HG03280 (cell line): ENCODE measurements around the gene SUN1.
"Not testable (repeated sequence)": the region's sequence is repeated elsewhere in the genome, so short reads cannot be mapped to it uniquely, and the experiment has no call there.

Experiments used
- ATAC-seq: cut with Tn5 transposase; IDR thresholded peaks from one replicate; pipeline ENCODE4 v1.9.1; 2021; ENCODE audit warnings: mild to moderate bottlenecking, moderate library complexity; ENCODE audit not compliant: unreplicated experiment

Gene SUN1

DNA sequence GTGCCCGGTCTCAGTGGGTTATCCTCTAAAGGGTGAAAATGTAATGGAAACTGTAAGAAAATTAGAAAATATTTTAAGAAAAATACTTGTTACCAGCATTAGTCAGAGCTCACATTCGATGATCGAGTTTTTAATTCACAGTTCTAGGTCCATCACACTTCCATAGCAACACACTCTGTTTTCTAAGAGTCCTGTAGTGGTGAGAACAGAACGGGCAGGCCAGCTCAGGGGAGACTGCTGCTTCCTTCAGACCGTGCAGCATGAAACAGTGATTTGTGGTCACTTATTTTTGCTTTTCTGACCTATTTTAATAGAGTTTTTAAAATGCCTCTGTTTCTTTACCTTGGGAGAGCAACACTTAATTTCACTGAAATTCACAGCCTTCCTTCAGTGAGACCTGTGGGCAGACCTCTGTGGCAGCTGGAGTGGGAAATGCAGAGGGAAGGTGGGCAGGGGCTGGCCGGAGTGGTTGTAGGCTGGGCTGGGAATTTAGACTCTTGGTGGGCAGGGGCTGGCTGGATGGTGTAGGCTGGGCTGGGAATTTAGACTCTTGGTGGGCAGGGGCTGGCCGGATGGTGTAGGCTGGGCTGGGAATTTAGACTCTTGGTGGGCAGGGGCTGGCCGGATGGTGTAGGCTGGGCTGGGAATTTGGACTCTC is 1.5 kb downstream of the SUN1 start:
- no peak for ATAC-seq

DNA sequence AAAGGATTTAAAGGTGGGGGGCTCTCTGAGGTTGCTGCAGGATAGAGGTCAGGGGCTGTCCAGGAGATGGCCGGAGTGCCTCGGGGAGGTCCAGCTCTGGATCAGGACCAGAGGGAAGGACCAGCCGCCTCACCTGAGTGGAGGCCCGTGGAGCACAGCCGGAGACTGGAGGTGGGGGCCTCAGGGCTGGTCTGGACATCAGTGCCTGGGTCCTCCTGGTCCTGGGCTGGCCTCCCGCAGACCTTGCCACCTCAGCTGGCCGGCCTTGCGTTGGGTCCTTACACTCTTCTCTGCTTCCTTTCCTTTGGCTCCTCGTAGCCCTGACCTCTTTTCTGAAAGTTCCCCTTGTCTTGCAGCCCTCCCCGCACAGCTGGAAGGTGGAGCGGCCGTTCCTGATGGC is 2.0 kb downstream of the SUN1 start:
- ATAC-seq, result no peak

DNA sequence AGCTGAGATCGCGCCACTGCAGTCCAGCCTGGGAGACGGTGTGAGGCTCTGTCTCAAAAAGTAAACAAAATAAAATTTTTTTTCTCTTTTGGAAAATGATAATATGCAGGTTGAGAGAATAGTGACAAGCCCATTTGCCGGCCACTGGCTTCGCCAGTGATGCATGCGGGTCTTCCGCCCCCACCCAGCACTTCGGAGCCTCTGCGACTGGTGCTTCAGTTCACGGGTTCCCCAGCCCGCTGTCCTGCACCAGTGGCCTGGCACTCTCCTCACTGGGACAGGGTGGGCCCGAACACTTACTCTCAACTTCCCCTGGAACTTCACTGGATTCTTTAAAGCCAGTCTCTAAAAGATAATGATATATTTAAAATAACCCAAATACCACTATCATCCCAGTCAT is 2.7 kb downstream of the SUN1 start:
- no peak for ATAC-seq

DNA sequence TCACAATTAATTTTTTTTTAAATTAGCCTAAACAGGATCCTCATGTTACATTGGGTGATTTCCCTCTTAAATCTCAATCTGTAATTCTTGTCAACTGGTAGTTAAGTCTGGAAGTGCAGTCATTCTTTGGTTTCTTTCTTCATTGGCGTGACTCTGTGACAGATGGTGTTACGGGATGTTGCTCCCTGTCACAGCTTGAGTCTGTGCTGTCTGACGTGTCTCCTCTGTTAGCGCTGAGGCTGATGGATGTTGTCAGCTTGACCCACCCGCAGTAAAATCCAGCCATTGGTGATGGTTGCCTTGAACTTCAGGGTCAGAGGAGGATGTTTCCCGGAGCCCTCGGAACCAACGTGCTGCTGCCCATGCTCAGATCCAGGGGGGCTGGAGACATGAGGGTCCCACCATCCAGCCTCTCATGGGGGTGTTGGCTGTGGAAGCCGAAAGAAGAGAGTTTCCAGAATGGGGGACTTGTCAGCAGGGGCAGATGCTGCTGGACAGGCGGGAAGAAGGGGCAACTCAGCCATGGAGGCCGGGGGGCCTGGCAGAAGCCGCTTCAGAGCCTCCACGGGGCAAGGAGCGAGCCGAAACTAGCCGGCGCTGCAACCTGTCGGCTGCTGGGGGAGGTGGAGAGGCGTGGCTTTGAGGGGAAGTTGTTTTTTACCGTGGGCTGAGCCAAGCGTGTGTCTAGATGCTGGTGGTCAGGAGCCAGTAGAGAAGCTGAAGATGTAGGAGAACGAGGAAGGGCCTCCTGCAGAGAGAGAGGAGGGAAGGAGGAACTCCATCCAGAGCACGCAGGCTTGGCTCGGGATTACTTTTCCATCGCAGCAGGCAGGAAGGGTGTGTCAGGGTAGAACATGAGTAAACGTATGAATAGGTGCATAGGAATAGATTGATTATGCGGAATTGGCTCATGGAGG is 3.5 kb downstream of the SUN1 start:
- no peak for ATAC-seq

DNA sequence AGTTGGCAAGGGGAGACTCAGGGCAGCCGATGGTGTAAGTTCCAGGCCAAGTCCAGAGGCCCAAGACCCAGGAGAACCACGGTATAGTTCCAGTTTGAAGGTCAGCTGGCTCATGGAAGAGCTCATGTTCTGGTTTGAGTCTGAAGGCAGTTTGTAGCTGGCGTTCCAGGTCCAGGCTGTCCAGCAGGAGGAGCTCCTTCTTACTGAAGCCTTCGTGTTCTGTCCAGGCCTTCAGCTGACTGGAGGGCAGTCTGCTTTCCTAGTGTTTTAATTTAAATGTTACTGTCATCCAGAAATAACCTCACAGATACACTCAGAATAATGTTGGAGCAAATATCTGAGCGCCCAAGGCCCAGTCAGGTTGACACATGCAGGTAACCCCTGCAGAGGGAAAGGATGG is 4.2 kb downstream of the SUN1 start:
- no peak for ATAC-seq

DNA sequence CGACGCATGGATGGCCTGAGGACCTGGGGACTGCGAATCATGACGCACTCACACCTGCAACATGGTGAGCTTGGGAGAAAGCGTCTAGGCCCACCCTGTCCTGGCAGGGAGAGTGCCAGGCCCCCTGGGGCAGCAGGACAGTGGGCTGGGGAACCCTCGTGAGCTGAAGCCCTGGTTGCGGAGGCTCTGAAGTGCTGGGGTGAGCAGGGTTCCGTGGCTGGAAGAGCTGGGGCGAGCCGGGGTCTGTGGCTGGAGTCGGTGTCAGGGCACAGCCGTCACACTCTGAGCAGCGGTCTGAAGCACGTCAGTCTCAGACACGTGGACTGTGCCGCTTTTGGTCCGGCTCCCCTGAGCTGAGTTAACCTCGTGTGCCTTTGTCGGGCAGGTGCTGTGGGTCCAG is 4.7 kb downstream of the SUN1 start:
- no peak for ATAC-seq

DNA sequence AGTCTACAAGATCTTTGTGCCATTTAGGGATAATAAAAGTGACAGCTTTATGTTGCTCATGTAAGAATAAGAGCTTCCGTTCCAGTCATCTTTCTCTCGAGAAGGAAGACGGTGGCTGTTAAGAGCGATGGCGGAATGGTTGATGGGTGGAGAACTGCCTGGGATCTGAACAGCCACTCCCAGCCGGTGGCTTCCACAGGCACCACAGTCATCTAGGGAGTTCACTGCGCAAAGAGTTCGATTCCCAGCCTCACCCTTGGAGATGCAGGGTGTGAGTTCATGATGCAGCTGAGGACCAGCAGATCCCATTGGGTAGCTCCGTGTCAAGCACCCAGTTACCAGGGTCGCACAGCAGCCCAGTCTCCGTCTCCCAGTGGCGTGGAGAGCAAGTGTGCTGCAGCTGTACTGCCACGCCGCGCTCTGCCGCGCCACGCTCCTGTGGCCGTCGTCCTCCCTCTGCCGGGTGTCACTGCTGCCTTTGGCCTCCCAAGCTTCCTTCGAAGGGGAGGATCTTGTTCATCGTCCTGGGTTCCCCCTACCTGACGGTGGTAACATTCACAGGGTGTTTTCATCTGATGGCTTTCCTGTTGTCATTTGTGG is 7.8 kb downstream of the SUN1 start:
- no peak for ATAC-seq

DNA sequence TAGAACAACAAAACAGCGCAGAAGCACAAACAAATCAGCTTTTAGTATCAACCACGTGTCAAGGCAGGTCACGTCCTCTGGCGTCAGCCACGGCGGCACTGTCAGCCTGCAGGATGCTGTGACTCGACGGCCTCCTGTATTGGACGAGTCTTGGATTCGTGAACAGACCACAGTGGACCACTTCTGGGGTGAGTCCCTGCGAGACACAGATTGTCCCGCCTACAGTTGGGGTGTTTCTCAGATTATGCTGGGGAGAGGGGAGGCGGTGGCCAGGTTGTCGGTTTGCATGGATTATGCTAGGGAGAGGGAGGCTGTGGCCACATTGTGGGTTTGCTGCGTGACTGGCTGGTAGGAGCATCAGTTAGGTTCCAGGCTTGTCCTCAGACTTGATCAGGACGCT is 9.7 kb downstream of the SUN1 start:
- ATAC-seq, result no peak

DNA sequence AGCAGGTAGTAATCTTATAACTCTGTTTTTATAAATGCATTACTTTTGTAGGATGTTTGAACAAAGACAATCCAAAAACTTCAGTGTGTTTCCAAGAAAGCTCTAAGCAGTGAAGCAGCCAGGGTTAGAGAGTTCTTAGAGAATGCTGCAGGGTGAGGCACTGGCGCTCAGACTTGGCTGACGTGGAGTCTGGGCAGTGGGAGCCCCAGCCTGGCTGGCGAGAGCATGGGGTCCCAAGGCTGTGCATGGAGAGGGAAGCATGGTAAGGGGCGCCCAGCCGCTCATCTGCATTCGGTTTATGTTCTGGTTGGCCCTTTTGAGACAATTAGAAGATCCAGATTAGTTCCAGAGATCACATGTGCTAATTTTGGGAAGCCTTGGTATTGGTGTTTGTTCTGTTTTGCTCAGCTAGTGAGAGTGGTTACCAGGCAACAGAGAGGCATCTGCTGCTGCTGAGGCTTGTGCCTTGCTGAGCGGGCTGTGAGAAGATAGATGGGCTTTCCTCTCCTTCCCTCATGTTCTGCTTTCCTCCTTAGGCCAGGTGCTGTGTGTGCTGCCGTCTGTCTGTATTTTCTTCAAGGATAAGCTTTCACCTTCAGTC is 10.3 kb downstream of the SUN1 start:
- ATAC-seq, result no peak

DNA sequence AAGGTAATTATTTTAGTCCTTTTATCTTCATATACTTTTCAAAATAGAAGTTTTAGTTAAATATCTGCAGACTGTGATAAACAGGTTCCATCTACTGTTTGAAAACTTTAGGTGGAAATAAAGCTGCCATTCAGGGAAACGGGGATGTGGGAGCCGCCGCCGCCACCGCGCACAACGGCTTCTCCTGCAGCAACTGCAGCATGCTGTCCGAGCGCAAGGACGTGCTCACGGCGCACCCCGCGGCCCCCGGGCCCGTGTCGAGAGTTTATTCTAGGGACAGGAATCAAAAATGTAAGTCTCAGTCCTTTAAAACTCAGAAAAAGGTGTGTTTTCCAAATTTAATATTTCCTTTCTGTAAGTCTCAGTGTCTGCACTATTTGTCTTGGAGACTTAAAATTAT is 11.0 kb downstream of the SUN1 start:
- ATAC-seq, result no peak

DNA sequence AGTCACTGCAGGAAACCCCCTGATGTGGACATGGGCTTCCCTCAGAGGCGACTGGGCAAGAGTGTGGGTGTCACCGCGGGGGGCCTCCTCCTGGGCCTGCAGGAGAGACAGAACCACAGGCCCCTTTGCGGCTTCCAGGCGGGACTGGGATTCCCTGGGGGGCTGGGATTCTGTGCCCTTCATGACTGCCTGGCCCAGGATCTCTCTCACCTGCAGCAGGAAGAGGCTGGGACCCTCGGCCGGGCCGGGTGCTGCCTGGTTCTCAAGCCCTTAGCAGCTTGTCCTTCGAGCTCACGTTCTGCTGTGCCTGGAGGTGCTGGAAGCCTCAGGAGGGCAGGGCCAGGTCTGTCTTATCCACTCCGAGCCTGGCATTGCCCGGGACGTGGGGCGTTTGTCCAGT is 11.8 kb downstream of the SUN1 start:
- no peak for ATAC-seq

DNA sequence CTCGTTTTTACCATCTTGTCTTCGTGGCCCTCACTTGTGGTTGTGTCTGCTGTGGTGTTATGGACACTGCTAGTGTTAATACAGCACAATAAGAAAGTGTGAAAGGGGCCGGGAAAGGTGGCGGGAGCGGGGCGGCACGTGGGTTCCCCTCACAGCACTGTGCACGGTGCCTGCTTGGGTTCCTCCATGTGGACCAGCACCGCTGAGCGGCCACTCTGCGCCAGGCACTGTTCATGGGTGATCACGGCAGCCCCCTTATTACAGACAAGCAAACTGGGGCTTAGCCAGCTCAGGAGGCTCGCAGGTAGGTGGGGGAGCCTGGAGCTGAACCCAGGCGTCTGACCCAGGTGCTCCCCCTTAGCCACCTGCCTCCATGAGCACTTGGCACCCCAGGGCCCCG is 12.2 kb downstream of the SUN1 start:
- no peak for ATAC-seq

DNA sequence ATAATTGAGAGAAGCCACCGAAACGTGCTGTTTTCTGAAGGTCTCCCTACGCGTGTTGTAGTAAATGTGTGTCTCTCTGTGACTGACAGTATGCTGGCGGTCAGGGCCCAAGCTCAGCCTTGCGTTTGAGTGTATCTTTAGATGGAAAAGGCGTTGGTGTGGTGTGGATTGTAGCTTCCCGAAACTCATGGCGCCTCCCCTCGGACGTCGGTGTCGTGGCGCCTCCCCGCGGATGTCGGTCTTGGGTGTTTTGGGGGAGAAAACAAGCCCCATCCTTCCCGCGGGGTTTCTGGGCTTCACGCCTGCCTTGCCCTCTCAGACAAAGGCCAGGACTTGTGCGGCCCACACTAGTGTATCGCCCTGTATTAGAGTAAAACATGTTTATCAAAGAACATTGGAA is 12.8 kb downstream of the SUN1 start:
- no peak for ATAC-seq

DNA sequence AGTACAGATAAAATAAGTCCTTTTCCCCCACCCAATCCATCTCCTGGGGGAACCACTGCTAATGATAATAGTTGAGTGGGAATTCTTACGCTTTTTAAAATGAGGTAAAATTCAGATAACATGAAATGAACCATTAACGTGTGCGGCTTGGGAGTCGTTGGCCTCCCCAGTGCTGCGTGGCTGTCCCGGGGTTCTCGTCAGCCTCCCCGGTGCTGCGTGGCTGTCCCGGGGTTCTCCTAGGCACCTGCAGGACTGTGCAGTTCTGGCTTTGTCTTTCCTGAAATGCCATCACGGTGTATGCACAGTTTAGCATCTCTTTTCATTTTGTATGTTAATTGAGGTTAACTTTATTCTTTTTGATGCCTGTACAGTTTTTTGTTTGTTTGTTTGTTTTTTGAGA is 13.5 kb downstream of the SUN1 start:
- no peak for ATAC-seq

DNA sequence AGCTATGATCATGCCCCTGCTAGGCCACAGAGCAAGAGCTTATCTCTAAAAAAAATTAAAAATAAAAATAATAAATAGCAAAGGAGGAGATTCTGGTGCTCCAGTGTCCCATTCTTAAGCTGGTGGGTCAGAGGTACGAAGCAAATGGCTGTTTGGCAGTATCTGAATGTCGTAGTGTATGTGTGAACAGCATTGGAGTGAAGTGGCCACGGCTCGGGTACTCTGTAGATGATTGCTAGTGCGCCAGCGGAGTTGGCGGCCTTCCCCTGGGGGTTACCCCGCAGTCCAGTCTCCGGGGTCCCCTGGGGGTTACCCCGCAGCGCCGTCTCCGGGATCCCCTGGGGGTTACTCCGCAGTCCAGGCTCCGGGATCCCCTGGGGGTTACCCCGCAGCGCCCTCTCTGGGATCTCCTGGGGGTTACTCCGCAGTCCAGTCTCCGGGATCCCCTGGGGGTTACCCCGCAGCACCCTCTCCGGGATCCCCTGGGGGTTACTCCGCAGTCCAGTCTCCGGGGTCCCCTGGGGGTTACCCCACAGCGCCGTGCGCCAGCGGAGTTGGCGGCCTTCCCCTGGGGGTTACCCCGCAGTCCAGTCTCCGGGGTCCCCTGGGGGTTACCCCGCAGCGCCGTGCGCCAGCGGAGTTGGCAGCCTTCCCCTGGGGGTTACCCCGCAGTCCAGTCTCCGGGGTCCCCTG is 14.8 kb downstream of the SUN1 start:
- not testable (repeated sequence) for ATAC-seq

DNA sequence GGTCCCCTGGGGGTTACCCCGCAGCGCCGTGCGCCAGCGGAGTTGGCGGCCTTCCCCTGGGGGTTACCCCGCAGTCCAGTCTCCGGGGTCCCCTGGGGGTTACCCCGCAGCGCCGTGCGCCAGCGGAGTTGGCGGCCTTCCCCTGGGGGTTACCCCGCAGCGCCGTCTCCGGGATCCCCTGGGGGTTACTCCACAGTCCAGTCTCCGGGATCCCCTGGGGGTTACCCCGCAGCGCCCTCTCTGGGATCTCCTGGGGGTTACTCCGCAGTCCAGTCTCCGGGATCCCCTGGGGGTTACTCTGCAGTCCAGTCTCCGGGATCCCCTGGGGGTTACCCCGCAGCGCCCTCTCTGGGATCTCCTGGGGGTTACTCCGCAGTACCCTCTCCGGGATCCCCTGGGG is 15.5 kb downstream of the SUN1 start:
- not testable (repeated sequence) for ATAC-seq

DNA sequence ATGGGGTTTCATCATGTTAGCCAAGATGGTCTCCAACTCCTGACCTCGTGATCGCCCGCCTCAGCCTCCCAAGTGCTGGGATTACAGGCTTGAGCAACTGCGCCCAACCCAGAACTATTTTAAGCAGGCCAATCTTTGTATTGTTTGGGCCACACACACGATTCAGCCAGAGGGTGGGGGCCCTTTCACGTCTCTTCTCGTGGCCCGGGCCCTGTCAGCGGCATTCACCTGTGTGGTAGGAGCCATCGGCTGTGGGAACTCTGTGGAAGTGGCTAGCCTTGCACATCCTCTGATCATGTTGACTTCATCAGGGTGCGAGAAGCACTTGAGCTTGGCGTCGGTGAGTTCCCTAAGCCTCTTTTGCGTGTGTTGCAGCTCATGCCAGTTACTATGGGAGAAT is 16.9 kb downstream of the SUN1 start:
- no peak for ATAC-seq

DNA sequence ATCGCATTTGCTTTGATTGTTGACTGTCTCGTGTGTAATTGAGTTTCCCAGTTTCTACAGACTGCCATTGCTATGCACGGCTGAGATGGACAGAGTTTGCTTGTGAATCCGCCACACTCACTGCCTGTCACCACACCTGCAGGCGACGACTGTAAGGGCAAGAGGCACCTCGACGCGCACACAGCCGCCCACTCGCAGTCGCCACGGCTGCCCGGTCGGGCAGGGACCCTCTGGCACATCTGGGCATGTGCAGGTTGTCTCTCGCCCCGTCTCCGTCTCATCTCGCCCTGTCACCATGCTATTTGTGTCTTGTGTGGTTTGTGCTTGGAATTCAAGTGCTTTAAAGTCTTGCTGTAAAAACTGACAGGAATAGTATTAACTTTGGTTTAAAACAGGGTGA is 17.5 kb downstream of the SUN1 start:
- ATAC-seq, result no peak

DNA sequence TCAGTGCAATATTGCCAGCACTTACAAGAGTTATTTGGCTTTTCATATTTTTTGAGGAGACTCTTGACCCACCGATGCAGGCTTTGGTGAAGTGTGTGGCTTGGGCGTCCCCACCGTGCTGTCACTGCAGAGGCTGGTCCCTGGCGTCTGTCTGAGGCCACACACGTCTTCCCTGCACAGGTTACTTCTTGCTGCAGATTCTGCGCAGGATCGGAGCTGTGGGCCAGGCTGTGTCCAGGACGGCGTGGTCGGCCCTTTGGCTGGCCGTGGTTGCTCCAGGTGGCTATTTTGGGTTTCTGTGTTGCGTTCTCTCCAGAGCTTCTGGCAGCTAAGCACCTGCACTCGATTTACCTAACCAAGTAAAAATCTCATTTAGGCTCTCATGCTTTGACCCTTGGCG is 18.9 kb downstream of the SUN1 start:
- ATAC-seq, result no peak

DNA sequence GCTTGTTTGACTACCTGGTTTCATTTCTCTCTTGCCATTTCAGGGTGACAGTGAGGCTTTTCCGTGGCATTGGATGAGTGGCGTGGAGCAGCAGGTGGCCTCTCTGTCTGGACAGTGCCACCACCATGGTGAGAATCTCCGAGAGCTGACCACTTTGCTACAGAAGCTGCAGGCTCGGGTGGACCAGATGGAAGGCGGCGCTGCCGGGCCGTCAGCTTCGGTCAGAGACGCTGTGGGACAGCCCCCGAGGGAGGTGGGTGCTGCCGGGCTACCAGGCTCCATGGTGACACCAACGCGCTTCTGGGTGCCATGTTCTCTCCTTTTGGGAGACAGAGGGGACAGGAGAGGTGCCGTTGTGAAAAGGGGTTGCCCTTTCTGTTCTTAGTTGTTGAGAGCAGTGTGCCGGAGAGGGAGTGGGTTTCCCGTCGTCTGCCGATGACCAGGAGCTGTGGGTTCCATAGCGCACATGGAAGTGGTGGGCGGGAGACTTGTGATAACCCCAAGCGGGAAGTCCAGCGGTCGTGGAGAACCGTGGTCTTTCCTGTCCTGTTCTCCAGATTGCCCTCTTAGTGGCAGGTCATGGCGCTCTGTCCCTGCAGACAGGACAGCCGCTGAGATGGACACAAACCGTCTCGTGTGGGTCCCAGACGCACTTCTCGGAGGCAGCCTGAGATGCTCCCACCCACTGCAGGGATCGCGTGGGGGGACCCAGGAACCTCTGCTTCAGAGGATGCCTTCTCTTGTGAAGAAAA is 21.3 kb downstream of the SUN1 start:
- ATAC-seq, result no peak
